Glutamatergic neuron (in vitro differentiated cells): Measurements from ENCODE around the gene CTDSPL. TPM values are rescaled to one million over a fixed set of nuclear protein-coding genes. Genes with fewer than 3 reads are reported as not detected.

Source experiments
- DNase-seq: peaks from one replicate; pipeline ENCODE4 v3.0.0; 2022
- H3K27ac Mint-ChIP-seq: one replicate; pipeline ENCODE4 v1.8.0; 2020; ENCODE audit warnings: mild to moderate bottlenecking, mixed read lengths, inconsistent platforms; ENCODE audit not compliant: unreplicated experiment
- H3K27me3 Mint-ChIP-seq: one replicate; pipeline ENCODE4 v1.8.0; 2020; ENCODE audit warnings: mild to moderate bottlenecking, moderate library complexity, mixed read lengths, inconsistent platforms; ENCODE audit not compliant: unreplicated experiment
- H3K36me3 Mint-ChIP-seq: one replicate; pipeline ENCODE4 v1.8.0; 2020; ENCODE audit warnings: mild to moderate bottlenecking, mixed read lengths, inconsistent platforms; ENCODE audit not compliant: unreplicated experiment
- H3K4me1 Mint-ChIP-seq: one replicate; pipeline ENCODE4 v1.8.0; 2020; ENCODE audit warnings: mild to moderate bottlenecking, low read depth, mixed read lengths, inconsistent platforms; ENCODE audit not compliant: unreplicated experiment
- H3K4me3 Mint-ChIP-seq: one replicate; pipeline ENCODE4 v1.8.0; 2020; ENCODE audit warnings: mild to moderate bottlenecking, mixed read lengths, inconsistent platforms; ENCODE audit not compliant: unreplicated experiment
- H3K9me3 Mint-ChIP-seq: one replicate; pipeline ENCODE4 v1.8.0; 2020; ENCODE audit warnings: mild to moderate bottlenecking, moderate library complexity, mixed read lengths, inconsistent platforms; ENCODE audit not compliant: unreplicated experiment
- CTCF ChIP-seq: fragments of 200-600 bp; sonication (generic); IDR thresholded peaks from one replicate; pipeline ENCODE4 v1.5.0; 2021; ENCODE audit not compliant: partially characterized antibody, unreplicated experiment
- total RNA-seq: library from RNA; stranded (reverse); fragmentation: NEBNext Ultra II Directional; extraction: Animal tissue kit (Norgen Biotek cat#: 25700); gene quantifications from one replicate; pipeline ENCODE4 v1.2.1, GENCODE V29; 2021; ENCODE audit not compliant: unreplicated experiment

The CTDSPL gene
- total RNA-seq, 1 donor from 2014 or later = 6.6 TPM

DNA sequence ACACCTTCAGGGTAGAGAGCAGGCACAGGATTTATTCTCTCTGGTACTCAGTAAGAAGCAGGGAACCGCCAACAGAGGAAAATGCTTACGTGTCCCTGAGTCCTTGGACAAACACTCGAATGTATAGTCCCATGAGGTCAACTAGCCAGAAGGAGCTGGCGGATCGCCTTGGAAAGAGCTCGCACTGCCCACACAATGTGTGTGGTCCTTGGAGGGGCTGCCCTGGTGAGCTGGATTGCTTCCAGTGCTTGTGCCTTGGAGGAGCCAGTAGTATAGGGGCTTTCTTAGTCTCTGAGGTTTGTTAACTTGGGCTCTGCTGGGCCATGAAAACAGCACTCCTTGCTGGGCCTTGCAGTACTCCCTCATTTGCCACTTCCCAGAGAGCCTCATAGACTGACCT lies 88.2 kb downstream of the CTDSPL start:
- H3K4me1 Mint-ChIP-seq = peaks cover 2% of the 10 kb centered on the region
- H3K27me3 Mint-ChIP-seq = no peaks in the 10 kb centered on the region
- no peaks in the 10 kb centered on the region for H3K36me3 Mint-ChIP-seq
- H3K27ac Mint-ChIP-seq = no peak overlapping the region
- no peaks in the 10 kb centered on the region for H3K9me3 Mint-ChIP-seq
- TF ChIP-seq CTCF = no peak
- no peak for DNase-seq
- no peak overlapping the region for H3K4me3 Mint-ChIP-seq

GRCh38 chr3:37952564-37952963 lies 90.9 kb downstream of the CTDSPL start:
- peaks cover 2% of the 10 kb centered on the region for H3K4me1 Mint-ChIP-seq
- no peak for TF ChIP-seq CTCF
- no peak overlapping the region for H3K4me3 Mint-ChIP-seq
- DNase-seq = no peak
- no peaks in the 10 kb centered on the region for H3K36me3 Mint-ChIP-seq
- no peak overlapping the region for H3K27ac Mint-ChIP-seq
- H3K27me3 Mint-ChIP-seq = peaks cover 2% of the 10 kb centered on the region
- H3K9me3 Mint-ChIP-seq = no peaks in the 10 kb centered on the region

DNA sequence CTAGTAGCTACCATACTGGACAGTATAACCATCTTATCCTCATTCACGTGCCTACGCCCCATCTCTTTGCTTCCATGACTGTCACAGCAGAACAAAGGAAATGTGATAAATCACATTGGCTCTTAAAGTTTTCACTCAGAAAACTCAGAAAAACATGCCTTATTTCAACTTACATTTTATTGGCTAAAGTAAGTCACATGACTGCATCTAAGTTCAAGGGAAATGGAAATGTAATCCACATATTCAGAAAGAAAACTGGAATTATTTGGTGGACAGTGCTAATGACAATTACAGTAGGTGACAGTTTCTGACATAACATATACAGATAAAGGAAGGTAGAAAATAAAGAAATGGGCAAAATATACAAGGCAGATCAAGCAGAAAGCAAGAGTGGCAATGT lies 91.5 kb downstream of the CTDSPL start:
- Mint-ChIP-seq H3K4me1 (peaks cover 2% of the 10 kb centered on the region), H3K36me3 (no peaks in the 10 kb centered on the region), H3K27me3 (peaks cover 2% of the 10 kb centered on the region), H3K9me3 (no peaks in the 10 kb centered on the region), H3K27ac (no peak overlapping the region), H3K4me3 (no peak overlapping the region)
- TF ChIP-seq CTCF = no peak
- DNase-seq = no peak

- H3K9me3 Mint-ChIP-seq = no peaks in the 10 kb centered on the region
- peaks cover 2% of the 10 kb centered on the region for H3K27me3 Mint-ChIP-seq
- H3K4me3 Mint-ChIP-seq = no peak overlapping the region
- TF ChIP-seq CTCF = no peak
- H3K4me1 Mint-ChIP-seq = peaks cover 2% of the 10 kb centered on the region
- H3K36me3 Mint-ChIP-seq = no peaks in the 10 kb centered on the region
- no peak for DNase-seq
- no peak overlapping the region for H3K27ac Mint-ChIP-seq
Observed at GRCh38 chr3:37953707-37954394, 92.2 kb downstream of the CTDSPL start.

GRCh38 chr3:37954881-37955280 lies 93.2 kb downstream of the CTDSPL start:
- Mint-ChIP-seq H3K27ac (no peak overlapping the region), H3K27me3 (peaks cover 2% of the 10 kb centered on the region), H3K9me3 (no peaks in the 10 kb centered on the region), H3K4me3 (no peak overlapping the region), H3K36me3 (no peaks in the 10 kb centered on the region), H3K4me1 (peaks cover 2% of the 10 kb centered on the region)
- no peak for TF ChIP-seq CTCF
- no peak for DNase-seq
